GM18951 (cell line): ENCODE results near the gene SLC8A1.

ENCODE experiments used
- POLR2A ChIP-seq: IDR thresholded peaks from 4 replicates; pipeline ENCODE4 v1.6.1; 2011; ENCODE audit warnings: mild to moderate bottlenecking; ENCODE audit not compliant: insufficient read length, insufficient read depth; ENCODE audit errors: extremely low read depth
- in situ Hi-C: fragments of 300-500 bp; cut with MboI; formaldehyde crosslinking; loops from one replicate; pipeline ENCODE4 v1.12.0; 2022; ENCODE audit warnings: low sequenced_read_pairs, mixed read lengths, inconsistent platforms; ENCODE audit not compliant: unreplicated experiment

SLC8A1 gene

DNA sequence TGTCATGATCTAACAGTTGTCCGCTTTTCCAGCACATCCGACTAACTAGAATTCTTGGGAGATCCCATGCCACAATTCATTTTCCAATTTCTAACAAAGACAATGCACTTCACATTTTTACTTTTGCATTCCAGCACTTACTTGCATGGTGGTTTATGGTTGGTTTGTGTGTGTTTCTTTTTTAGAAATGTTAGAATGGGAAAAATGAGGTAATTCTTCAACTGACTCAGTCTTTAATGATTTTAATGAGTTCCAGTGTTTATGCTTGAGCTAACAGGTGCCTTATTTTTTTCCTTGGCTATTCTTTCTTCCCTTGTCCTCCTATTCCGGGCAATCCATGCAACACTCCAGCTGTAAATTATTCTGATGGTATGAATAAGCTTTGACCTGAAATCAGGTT lies 46.4 kb downstream of the SLC8A1 start:
- in situ Hi-C loops: no loop called here
- TF ChIP-seq POLR2A: no peak

DNA sequence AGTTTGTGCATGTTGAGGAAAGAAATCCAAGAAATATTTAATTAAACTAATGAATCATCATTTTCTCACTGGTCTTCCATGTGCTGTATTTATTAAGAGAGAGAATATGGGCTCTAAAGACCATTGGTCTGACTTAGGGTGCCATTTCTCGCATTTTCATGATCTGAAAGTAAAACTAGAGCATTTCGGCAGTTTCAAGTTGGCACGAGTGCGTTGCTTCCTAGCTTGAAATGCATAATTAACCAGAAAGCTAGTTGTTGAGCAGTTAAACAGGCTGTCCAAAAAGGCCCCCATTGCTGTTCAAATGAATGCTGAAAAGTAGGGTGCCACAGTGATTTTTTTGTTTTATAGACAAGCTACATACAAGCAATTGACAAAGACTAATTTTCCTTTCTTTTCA lies 47.4 kb downstream of the SLC8A1 start:
- in situ Hi-C loops: no loop called here
- TF ChIP-seq POLR2A: no peak

DNA sequence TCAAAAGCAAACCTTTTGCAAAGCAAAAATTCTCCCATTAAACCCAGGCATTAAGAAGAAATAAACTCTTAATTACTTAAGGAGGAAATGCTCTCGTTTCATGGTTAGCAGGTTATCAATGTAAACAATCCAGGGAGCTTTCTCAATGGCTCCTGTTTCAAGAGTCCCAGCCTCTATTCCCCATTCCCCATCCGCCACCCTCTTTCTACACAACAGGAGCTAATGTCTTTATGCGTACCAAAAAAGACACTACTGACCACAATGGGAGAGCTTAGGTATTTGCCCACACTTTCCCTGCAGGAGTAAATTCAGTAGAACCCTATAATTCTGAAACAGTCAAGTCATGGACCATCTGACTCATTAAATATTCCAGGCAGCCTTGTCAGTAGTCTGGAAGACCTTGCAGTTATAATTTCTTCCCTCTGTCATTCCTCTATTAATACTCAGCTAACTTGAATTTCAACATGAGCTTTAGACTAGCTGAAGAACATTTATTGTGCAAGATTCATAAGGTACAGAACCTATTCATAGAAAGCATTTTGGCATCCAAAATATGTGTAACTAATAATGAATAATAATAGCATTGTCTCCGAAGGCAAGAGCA lies 48.6 kb downstream of the SLC8A1 start:
- in situ Hi-C loops: no loop called here
- no peak for TF ChIP-seq POLR2A

DNA sequence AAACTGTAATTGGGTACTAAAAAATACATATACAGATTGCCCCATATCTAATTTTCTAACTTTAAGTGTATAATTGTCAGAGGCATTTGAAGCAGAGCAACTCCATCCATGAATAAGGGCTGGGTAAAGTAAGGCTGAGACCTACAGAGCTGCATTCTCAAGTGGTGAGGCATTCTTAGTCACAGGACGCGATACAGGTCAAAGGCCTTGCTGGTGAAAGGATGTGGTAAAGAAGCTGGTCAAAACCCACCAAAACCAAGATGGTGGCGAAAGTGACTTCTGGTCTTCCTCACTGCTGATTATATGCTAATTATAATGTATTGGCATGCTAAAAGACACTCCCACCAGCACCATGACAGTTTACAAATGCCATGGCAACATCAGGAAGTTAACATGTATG lies 50.0 kb downstream of the SLC8A1 start:
- TF ChIP-seq POLR2A: no peak
- in situ Hi-C loops: no loop called here

DNA sequence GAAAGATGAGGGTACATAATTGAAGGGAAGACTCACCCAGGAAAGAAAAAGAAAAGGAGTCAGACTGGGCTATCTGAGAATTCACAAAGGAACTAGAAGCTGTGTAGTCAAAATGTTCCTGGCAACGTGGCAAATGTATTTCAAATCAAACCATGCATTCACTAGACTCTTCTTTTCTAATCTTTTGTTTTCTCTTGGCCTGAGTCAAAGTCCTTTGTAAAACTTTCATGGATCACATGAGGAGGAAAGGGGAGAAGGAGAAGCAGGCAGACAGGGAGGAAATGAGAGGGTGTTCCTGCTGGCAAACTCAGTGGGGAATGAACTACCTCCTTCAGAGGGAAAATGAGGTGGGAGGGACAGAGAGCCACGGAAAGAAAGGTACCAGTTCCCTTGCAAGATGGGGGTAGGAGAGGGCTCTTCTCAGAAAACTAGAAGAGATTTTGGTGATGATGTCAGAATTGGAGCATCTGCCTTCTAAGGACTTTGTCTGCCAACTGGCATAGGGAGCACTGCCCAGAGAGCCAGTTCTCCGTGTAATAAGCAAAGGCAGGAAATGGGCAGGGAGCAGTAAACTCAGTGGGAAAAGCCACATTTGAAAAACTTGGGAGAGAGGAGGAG lies 51.4 kb downstream of the SLC8A1 start:
- TF ChIP-seq POLR2A: no peak
- in situ Hi-C loops: no loop called here

DNA sequence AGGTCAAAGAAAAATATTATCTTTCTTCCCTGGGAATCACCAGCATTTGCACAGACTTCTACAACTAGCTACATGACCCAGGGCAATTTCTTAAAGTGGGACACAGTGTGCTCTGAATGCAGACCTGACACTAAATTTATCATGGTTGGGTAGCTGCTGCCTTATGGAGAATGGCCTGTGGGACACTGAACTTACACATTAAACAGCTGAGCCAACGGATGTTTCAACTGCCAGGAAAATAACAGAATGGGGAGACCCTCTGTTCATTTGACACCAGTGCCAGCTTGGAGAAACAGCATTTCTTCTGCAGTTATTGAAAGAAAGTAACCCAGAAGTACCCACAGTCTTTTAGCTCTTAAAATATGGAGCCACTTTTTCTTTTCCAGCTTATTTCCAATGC lies 54.1 kb downstream of the SLC8A1 start:
- in situ Hi-C loops: no loop called here
- TF ChIP-seq POLR2A: no peak

DNA sequence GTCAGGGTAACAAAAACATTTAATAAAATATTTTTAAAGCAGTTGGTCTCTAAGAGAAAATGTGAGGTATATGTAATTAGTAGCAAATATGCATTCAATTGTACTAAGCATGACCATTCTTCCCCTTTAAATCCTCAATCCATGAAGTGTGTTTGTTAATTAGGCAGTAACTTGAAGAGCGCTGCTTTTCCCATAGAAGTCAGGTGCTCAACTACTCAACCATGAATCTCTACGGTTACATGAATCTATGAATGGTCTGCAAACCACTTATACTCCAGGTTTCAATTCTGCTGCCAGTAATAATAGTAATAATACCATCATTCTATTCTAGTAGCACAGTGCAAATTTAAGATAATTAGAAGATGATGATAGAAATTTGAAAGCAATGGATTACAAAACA lies 55.8 kb downstream of the SLC8A1 start:
- in situ Hi-C loops: no loop called here
- TF ChIP-seq POLR2A: no peak

DNA sequence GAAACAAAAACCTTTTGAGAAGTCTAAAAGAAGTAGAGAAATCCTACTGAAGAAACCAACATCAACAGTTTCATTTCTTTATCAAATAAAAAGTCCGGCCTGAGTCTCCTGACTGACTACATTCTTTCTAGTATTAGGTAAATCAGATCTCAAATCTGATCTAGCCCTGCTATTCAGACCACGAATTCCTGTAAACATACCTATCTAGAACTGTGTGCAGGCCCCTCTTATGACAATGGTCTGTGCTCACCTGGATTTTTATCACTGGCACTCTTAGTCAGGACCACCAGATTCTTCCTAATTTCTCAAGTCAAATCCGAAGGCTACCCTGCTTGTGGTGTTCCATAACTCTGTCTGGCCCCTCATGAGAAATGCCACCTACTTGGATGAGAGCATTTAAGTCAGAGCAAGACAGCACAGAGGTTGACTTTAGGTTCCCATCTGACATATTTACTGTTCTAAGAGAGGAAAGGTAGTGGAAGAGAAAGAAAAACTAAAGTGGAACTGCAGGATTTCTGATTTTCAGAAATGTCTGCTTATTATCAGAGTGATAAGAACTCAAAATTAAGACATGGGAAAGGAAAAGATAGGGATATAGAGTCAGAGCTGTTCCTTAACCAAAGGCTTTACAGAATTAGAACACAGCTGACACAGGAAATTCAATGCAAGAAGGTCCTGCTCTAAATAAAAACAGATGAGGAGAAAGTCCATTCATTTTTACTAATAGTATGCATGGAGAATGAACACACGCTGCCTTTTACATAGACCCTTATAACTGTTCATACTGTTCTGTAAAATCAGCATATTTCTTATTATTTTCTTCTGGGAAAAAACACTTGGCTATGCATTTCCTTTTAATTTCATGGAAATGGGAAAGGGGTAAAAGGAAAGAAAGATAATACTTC lies 56.5 kb downstream of the SLC8A1 start:
- no peak for TF ChIP-seq POLR2A
- in situ Hi-C loops: no loop called here

DNA sequence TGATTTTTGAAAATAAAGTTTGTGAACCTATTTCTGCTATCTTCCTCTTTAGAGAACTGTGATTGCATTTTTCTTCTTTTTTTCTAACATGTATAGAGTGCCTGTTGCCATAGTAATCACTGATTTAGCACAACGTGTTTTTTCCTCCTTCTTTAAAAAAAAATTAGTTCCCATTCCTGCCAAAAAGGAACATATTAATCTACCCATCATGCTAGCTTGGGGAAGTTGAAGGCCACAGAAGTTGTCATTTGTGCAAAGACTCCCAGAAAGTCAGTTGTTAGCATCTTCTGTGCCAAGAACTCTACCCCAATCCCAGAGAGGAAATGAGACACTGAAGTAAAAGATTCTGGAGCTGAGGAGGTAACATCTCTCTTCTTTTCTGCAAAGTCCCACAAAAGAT lies 57.3 kb downstream of the SLC8A1 start:
- in situ Hi-C loops: no loop called here
- no peak for TF ChIP-seq POLR2A

DNA sequence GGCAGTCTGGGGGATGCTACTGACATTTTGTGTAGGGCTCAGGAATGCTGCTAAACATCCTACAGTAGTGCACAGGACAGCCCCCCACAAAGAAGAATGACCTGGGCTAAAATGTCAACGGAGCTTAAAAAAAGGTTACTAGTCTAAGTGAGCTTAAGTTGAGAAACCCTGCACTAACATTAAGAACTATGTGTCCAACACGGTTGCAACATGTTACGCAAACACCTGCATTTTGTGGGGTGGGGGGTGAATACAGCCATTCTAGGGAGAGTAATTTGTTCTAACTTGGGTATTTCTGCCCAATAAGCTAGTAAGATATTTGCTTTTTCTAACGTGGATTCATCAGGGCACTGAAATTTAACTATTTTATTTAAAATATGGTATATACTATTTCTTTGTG lies 57.9 kb downstream of the SLC8A1 start:
- no peak for TF ChIP-seq POLR2A
- in situ Hi-C loops: no loop called here

DNA sequence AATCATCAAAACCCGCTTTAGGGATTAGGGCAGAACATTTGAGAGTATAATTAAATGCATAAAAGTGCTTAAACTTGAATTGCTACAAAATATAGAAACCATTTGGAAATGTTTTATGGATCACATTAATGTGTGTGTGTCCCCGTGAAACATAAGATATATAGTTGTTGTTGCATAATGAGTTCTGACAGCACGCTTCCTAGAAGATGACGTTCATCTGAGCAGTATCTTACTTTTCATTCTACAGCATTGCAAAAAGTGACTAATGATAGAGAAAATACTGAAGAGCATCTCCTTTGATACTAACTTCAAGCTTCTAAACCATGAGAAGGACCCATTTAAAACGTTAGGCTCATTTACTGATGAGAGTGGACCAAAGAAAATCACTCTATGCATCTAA lies 63.7 kb downstream of the SLC8A1 start:
- in situ Hi-C loops: no loop called here
- no peak for TF ChIP-seq POLR2A

DNA sequence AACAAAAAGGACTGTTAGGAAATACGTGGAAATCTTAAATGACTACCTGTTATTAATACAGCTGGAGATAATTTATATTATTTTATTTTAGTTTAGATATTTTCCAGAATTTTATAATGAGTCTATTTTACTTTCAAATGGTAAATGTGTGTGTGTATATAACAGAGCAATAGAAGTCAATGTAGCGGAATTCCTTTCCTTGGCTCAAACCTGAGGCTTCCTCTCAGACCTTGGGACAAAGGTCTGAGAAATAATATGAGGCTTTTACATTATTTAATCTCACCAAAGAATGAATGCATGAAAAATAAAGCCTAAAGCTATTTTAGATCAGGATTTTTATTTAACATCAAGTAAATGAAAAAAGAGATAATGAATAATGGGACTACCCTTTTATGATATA lies 65.7 kb downstream of the SLC8A1 start:
- in situ Hi-C loops: no loop called here
- TF ChIP-seq POLR2A: no peak

DNA sequence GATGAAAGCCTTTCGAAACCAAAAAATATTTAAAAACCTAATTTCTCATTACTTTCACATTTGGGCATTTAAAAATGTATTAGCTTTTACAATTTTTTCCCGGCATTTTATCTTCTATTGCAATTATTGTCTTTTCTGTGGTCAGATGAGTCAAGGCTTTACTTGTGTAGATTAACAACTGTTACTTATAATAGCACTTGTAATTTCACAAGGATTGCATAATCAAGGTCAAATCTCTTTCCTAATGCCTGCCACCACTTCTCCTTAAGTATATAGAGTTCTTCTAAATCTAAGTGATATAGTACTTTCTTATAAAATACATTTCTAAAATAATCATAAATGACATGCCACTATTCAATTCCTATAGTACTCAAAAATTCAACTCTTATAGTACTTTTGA lies 67.2 kb downstream of the SLC8A1 start:
- in situ Hi-C loops: no loop called here
- TF ChIP-seq POLR2A: no peak

DNA sequence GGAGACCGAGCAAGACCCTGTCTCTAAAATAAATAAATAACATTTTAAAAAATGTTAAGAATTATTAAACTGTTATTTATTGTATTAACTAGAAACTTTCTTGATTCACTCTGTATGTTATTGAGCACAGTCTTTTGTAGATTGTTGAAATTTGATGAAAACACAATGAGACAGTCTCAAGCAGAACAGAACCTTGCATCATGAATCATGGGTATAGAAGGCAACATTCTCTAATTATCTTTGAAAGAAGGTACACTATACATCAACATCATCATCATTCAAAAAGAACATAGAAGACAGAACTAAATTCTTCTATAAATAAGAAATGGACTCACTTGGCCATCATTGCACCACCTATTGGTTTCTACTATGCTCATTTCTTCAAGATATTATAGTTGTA lies 67.7 kb downstream of the SLC8A1 start:
- in situ Hi-C loops: no loop called here
- no peak for TF ChIP-seq POLR2A
